T-helper 17 cell (primary cell): ENCODE measurements around the gene PYGO2. TPM values are rescaled to one million over a fixed set of nuclear protein-coding genes. Genes with fewer than 3 reads are reported as not detected.

ENCODE experiments used
- ATAC-seq: fragments of 150-1000 bp; cut with Tn5 transposase; 2 replicates; pipeline ENCODE4 v1.10.0; 2021; ENCODE audit warnings: mild to moderate bottlenecking, moderate library complexity
- DNase-seq, 3 donors: peaks; one replicate each; pipeline versions ENCODE4 v3.0.0 to v3.0.0-alpha.2; 2020 to 2021
- H3K9me3 ChIP-seq: one replicate; pipeline ENCODE4 v1.7.0; 2013; ENCODE audit warnings: low read length, mild to moderate bottlenecking; ENCODE audit not compliant: control insufficient read depth, poor library complexity, severe bottlenecking
- H3K27ac Mint-ChIP-seq: one replicate; pipeline ENCODE4 v1.8.0; 2022; ENCODE audit warnings: mild to moderate bottlenecking, moderate library complexity, mixed read lengths
- H3K27me3 Mint-ChIP-seq: one replicate; pipeline ENCODE4 v1.8.0; 2022; ENCODE audit warnings: mixed read lengths
- H3K36me3 Mint-ChIP-seq: one replicate; pipeline ENCODE4 v1.8.0; 2022; ENCODE audit warnings: low read depth, mixed read lengths
- H3K4me1 Mint-ChIP-seq: one replicate; pipeline ENCODE4 v1.8.0; 2022; ENCODE audit warnings: mild to moderate bottlenecking, mixed read lengths
- H3K4me3 Mint-ChIP-seq: one replicate; pipeline ENCODE4 v1.8.0; 2022; ENCODE audit warnings: mild to moderate bottlenecking, moderate library complexity, mixed read lengths
- total RNA-seq, 4 donors: library from RNA in 2 of 4; stranded (reverse) in 2 of 4; gene quantifications; one replicate each; pipeline ENCODE4 v1.2.3 and lab custom pipeline; 2022 to 2026

PYGO2 gene
- total RNA-seq, 2 donors from 2014 or later: 34.7 to 45.1 TPM

DNA sequence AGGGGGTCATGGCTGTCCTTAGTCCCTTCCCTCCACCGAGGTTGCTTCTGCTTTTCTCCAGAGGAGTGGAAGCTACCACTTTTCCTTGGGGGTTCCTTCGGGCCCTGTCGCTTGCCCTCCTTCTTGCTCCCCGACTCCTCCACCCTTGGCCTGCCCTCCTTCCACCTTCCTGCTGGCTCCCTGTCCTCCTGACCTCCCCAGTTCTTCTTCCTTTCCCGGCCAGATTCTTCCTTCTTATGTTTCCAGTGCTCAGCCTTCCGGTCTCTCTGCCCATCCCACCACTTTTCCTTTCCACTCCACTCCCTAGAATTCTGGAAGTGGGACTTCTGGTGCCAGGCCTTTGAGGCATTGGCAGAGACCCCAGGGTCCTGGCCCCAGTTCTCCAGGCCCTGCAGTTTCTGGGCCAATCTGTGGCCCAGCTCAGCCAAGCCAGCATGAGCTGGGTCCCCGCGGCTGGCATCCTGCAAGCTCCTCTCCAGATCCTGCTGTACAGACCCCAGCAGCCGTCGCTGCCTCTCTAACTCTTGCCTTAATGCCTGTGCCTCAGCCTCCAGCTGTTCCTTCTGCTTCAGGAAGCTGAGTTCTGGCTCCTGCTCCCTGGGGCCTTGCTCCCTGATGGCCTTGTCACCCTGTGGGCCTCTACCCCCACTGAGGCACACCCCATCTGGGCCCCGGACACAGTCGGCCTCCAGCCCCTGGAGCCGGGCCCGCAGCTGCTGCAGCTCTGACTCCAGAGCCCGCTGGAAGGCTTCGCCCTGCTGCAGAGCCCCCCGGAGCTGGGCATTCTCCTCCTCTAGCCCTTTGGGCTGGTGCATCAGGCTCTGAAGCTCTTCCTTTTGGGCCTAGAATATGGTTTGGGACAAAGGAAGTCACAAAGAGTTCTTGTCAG is 15.4 kb downstream of the PYGO2 start:
- peak overlapping the region; percentile 86 for H3K4me3 Mint-ChIP-seq
- no peak for ATAC-seq
- H3K9me3 ChIP-seq: no peaks in the 10 kb centered on the region
- H3K4me1 Mint-ChIP-seq: peaks cover 59% of the 10 kb centered on the region
- peaks cover 10% of the 10 kb centered on the region for H3K36me3 Mint-ChIP-seq
- H3K27ac Mint-ChIP-seq: peak overlapping the region; percentile 100
- no peaks in the 10 kb centered on the region for H3K27me3 Mint-ChIP-seq
- no peak for DNase-seq

DNA sequence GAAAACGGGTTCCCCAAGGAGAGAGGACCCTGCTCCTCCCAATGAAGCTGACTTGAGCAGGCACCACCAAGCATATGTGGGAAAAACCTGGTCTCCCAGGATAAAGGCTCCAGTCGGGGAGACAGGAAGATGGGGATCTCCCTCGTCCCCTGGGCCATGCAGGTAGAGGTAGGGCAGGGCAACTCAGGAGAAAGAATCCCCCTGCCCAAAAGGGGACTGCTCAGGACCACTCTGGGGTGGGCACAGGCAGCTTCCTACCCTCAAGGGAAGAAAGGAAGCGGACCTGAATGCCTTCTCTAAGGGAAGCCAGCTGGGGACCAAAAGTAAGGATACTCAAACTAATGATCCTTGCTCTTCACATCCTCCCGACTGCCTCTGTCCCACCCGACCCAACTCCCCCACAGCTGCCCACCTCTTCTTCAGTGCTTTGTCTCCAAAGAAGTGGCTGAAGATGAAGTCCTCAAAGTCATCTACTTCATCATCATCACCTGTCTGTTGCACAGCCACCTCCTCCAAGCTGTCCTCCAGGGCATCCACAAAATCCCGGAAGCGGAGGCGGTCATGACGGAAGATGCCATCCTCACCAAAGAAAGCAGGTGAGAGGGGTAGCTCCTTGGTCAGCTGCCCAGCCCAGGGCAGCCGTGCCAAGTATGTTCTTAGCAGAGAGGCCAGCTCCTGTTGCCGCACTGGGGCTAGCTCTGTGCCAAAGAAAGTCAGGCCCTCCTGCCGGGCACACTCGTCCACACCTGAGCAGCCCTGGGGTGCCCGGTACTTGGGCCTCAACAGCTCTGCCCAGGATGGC is 16.2 kb downstream of the PYGO2 start:
- Mint-ChIP-seq H3K36me3 (peaks cover 7% of the 10 kb centered on the region), H3K27ac (peak overlapping the region; percentile 100), H3K27me3 (no peaks in the 10 kb centered on the region), H3K4me3 (peak overlapping the region; percentile 99), H3K4me1 (peaks cover 60% of the 10 kb centered on the region)
- H3K9me3 ChIP-seq: no peaks in the 10 kb centered on the region
- no peak for ATAC-seq
- DNase-seq: no peak

DNA sequence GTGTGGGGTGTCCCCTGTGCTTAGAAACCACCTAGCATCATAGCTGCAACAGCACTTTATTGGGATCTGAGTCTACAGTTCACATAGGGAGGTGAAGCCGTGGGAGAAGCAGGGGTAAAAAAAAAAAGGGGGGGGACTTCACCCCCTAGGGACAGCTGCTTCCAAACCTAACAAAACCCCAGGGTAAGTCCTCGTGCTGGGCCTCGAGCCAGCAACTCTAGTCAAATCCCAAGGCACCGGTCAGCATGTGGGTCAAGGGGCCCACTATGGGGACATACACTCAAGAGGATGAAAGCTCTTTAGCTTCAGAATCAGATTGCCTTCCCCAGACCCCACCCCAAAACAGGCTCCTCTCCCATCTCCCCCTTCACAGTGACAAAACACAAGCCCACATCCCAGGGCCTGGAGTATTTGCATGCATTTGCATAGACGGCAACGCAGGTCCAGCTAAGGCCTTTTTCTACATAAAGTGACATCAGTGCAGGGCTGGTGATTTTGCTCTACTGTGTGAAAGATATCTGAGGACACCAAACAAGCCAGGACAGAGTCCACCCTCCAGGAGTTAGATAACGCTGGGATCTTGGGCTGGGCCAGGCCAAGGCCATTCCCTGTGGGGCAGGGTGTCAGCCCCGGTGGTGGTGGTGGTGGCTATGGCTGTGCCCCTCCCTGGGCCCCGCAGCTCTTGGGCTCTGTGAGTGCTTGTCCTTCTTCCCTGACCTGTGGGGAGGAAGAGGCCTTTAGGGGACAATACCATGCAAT is 17.0 kb downstream of the PYGO2 start:
- Mint-ChIP-seq H3K4me3 (peak overlapping the region; percentile 99), H3K27me3 (no peaks in the 10 kb centered on the region), H3K4me1 (peaks cover 64% of the 10 kb centered on the region), H3K27ac (peak overlapping the region; percentile 100), H3K36me3 (peaks cover 7% of the 10 kb centered on the region)
- DNase-seq (no peak), ATAC-seq (no peak)
- no peaks in the 10 kb centered on the region for H3K9me3 ChIP-seq

DNA sequence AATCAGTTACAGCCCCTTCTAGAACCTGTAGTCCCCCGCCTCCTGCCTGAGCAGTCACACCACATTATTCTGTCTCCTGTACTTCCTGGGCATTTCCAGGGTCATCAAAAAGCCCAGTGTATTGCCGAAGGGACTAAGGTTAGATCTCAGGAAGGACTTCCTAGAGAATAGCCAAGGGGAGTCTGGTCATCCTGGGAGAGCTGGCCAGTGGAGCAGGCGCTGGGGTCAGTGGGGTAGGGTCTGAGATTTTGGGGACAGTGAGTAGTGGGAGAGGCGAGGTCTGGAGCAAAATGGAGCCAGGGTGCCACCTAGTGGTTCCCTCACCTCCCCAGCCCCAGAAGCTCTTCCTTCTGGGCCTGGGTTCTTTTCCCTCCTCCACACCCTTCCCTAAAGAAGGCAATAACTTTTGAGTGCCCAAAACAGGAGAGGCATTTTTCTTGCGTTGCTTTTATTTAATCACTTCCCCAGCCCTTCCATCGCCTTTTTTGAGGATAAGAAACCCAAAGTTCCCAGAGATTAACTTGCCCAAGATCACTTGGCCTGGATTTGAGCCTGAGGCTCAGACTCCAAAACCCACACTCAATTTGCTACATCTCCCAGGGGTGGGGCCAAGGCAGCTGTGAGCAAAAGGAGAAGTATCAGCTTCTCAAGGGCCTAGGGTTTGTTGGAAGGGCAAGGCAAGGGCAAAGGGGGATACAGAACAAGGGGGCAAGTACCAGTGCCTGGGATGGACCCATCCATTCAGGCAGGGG is 17.8 kb downstream of the PYGO2 start:
- DNase-seq (no peak), ATAC-seq (peak; percentile 22)
- Mint-ChIP-seq H3K27me3 (no peaks in the 10 kb centered on the region), H3K4me3 (peak overlapping the region; percentile 99), H3K36me3 (peaks cover 7% of the 10 kb centered on the region), H3K27ac (peak overlapping the region; percentile 100), H3K4me1 (peaks cover 68% of the 10 kb centered on the region)
- no peaks in the 10 kb centered on the region for H3K9me3 ChIP-seq

DNA sequence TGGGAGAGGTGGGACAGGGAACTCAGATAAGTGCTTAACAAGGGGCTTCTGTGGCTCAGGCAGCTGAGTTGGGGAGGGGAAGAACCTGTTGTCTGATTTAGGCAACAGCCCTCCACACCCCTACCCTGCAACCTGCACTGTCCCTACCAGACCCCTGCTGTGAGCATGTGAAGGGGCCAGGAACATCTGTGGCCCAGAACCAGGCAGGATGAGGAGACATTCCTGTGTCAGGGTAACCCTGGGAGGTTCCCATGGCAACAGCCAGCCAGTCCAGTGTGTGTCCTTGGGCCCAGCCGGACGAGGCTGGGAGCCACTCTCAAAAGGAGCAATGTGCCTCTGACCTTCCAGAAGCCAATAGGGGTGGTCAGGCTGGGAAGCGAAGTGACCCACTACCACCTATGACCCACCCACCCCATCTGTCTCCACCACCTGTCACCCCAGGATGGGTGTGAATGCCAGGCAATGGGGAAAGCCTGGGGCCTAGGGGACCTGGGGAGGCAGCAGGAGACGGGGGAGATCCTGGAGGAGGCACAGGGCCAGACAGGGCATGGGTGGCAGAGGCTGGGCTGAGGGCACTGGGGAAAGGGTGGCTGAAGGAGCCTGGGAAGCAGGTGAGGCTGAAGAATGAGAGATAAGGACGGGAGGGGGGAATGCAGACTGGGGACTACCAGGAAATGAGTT is 20.1 kb downstream of the PYGO2 start:
- no peaks in the 10 kb centered on the region for H3K27me3 Mint-ChIP-seq
- DNase-seq (no peak), ATAC-seq (no peak)
- H3K4me3 Mint-ChIP-seq: peak overlapping the region; percentile 99
- peak overlapping the region; percentile 100 for H3K27ac Mint-ChIP-seq
- H3K9me3 ChIP-seq: no peaks in the 10 kb centered on the region
- H3K36me3 Mint-ChIP-seq: peaks cover 8% of the 10 kb centered on the region
- peaks cover 81% of the 10 kb centered on the region for H3K4me1 Mint-ChIP-seq

DNA sequence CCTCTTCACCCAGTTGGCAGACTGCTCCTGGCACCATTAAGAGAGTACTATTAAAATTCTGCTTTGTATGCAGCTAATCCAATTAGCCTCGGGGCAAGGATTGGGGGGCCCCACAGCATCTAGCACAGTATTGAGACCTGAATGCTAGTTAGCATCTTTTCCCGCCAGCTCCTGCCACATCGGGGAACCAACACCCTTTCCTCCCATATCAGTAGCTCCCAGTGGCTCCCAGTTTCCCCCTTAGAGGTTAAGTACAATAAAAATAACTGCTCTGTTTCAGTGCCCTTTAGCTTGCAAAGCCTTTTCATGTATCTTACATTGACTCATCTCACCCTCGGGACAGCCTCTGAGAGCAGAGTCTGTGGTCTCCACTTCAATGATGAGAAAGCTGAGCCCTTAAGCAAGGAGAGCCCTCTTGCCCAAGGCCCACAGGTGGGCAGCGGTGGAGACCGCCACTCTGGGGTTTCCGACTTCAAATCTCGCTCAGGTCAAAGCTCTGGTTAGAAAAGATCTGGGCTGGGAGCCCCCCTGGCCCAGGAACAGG is 20.9 kb downstream of the PYGO2 start:
- H3K36me3 Mint-ChIP-seq: peaks cover 4% of the 10 kb centered on the region
- H3K4me3 Mint-ChIP-seq: peak overlapping the region; percentile 99
- no peaks in the 10 kb centered on the region for H3K9me3 ChIP-seq
- DNase-seq (no peak), ATAC-seq (no peak)
- no peaks in the 10 kb centered on the region for H3K27me3 Mint-ChIP-seq
- H3K4me1 Mint-ChIP-seq: peaks cover 77% of the 10 kb centered on the region
- peak overlapping the region; percentile 100 for H3K27ac Mint-ChIP-seq

DNA sequence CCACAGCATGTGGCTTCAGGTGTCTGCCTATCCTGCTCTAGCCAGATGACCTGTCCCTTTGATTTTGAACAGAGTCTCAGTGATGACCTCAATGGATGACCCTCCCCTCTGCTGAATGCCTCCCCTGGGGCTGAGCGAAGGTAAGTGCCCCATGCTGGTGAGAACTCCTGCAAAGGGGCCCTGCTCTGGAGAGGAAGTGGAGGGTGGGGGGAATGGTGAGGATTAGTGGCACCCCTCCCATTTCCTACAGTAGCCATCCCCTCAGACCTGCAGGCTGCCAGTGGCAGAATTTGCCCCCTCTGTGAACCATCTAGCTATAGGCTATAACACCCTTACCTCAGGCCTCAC is 21.4 kb downstream of the PYGO2 start:
- DNase-seq: no peak

DNA sequence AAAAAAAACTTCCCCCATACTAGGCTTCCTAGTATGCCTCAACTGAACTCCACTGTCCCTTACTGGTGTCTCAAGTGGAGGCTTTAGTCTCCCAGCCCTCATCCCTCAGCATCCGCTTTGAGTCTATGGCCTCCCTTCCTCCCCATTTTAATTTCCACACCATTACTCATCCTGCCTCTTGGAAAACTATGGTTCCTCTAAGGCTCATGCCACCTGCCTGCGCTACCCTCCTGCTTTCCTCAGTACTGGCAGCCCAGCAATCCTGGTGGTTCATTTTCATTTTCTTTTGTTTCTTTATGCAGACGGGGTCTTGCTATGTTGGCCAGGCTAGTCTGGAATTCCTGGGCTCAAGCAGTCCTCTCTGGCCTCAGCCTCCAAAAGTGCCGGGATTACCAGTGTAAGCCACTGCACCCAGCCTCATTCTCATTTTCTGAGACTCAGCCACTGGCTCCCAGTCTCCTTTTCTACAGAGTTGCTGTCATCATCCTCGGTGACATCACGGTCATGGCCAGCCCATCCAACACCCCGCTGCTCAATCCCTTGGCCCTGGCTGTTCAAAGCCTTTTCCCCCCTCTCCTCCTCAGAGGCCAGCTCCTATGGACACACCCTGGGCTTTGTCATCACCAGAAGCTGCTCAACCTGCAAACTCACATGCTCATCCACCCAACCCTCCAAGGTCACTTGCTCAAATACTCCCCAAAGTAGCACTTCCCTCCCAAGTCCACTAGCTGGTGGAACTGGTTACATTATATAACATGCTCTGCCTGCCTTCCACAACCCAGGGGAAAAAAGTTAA is 22.8 kb downstream of the PYGO2 start:
- no peak for DNase-seq
- H3K9me3 ChIP-seq: no peaks in the 10 kb centered on the region
- peaks cover 75% of the 10 kb centered on the region for H3K4me1 Mint-ChIP-seq

More for the DNA sequence above, 21.4 kb downstream of the PYGO2 start:
- no peaks in the 10 kb centered on the region for H3K9me3 ChIP-seq
- no peak for ATAC-seq
- Mint-ChIP-seq H3K27me3 (no peaks in the 10 kb centered on the region), H3K4me3 (peak overlapping the region; percentile 99), H3K27ac (peak overlapping the region; percentile 100), H3K4me1 (peaks cover 80% of the 10 kb centered on the region), H3K36me3 (peaks cover 4% of the 10 kb centered on the region)

DNA sequence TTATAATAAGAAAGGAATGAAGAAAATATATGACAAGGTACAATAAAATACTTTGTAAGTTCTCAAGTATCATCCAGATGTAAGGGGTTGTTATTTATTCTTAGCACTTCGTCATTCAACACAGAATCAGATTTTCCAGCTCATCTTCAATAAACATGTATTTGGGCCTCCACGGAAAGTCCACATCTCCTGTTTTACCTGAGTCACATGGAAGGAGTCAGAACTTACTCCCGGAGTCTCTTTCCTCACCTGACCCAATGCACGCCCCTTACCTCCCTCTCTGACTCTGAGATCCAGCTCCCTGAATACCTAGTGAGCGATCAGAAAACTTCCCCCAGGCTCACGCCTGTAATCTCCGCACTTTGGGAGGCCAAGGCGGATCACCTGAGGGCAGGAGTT is 23.6 kb downstream of the PYGO2 start:
- Mint-ChIP-seq H3K36me3 (peaks cover 2% of the 10 kb centered on the region), H3K4me1 (peaks cover 68% of the 10 kb centered on the region)

More for the DNA sequence above, 22.8 kb downstream of the PYGO2 start:
- ATAC-seq: no peak
- H3K36me3 Mint-ChIP-seq: peaks cover 4% of the 10 kb centered on the region
- H3K27ac Mint-ChIP-seq: peak overlapping the region; percentile 100
- peak overlapping the region; percentile 99 for H3K4me3 Mint-ChIP-seq
- H3K27me3 Mint-ChIP-seq: no peaks in the 10 kb centered on the region

DNA sequence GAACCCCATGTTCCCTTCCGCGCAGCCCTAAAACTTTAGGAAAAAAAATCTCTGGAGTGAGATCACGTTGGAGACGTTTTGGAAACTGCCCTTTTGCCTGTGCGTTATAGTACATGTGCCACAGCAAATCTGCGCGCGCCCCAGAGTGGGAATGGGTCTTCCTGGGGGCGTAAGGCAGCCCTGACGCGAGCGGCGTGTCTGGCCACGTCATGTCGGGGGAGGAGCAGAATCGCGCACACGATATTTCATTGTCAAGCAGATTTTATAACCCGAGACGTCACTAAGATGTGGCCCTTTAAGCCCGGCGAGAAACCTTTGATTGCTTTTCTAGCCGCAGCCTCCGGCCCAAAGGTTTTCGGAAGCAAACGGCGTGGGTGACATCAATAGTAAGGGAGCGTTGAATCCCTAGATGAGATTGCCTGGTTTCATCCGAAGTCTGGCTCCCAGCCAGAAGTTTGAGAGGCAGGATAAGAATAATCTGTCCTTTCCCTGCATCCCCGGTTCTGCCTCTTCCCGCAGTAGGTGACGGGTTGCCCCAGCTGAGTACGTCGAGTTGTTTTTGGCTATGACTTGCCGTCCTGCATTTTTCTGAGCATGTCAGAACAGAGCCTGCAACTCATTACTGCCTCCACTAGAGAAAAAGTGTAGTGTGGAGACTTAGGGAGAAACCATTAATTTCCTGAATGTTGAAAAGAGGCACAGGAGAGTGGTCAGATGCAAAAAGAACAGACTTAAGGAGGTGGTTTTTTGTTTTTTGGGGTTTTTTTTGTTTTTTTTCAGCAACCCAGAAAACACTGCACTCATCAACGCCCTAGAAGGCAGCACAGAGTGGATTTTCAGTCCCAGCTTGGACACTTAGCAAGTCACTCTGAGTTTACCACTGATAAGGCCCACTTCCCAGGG is 24.2 kb downstream of the PYGO2 start:
- DNase-seq (peak; percentile 80 to 86 (median 82)), ATAC-seq (peak; percentile 77)
- Mint-ChIP-seq H3K27me3 (no peaks in the 10 kb centered on the region), H3K4me1 (peaks cover 64% of the 10 kb centered on the region), H3K27ac (peak overlapping the region; percentile 100), H3K36me3 (peaks cover 2% of the 10 kb centered on the region), H3K4me3 (peak overlapping the region; percentile 99)
- H3K9me3 ChIP-seq: no peaks in the 10 kb centered on the region

More for the DNA sequence above, 23.6 kb downstream of the PYGO2 start:
- no peaks in the 10 kb centered on the region for H3K9me3 ChIP-seq
- H3K27me3 Mint-ChIP-seq: no peaks in the 10 kb centered on the region
- no peak for DNase-seq
- H3K4me3 Mint-ChIP-seq: peak overlapping the region; percentile 99
- ATAC-seq: no peak
- peak overlapping the region; percentile 100 for H3K27ac Mint-ChIP-seq
